GM12878 (cell line): ENCODE measurements around the gene CCNG1. TPM values are rescaled to one million over a fixed set of nuclear protein-coding genes. Genes with fewer than 3 reads are reported as not detected.

Source experiments
- CEBPB ChIP-seq, 2 experiments: fragments of 150-350 bp in 1 of 2; IDR thresholded peaks; 2 replicates each; pipeline ENCODE4 v1.6.1; 2012 to 2014; ENCODE audit warnings: low read depth in 2 of 2, low read length in 2 of 2, borderline replicate concordance in 1 of 2, inconsistent platforms in 1 of 2
- CREM ChIP-seq: IDR thresholded peaks from 2 replicates; pipeline ENCODE4 v1.6.1; 2014; ENCODE audit warnings: antibody characterized with exemption, low read depth
- ETV6 ChIP-seq, 2 experiments: fragments of 450-650 bp in 1 of 2; IDR thresholded peaks in 1 of 2; conservative IDR thresholded peaks in 1 of 2; 2 replicates each; pipeline ENCODE4 v1.6.1; 2014; ENCODE audit warnings: antibody characterized with exemption in 1 of 2, borderline replicate concordance in 1 of 2, low read depth in 1 of 2, mild to moderate bottlenecking in 1 of 2, moderate library complexity in 1 of 2
- GATAD2B ChIP-seq: fragments of 450-650 bp; conservative IDR thresholded peaks from 2 replicates; pipeline ENCODE4 v1.6.1; 2017; ENCODE audit warnings: low read depth, mild to moderate bottlenecking, moderate library complexity
- HDAC6 ChIP-seq: fragments of 200-600 bp; sonication (generic); IDR thresholded peaks from one replicate; pipeline ENCODE4 v1.8.0; 2017; ENCODE audit warnings: antibody characterized with exemption; ENCODE audit not compliant: unreplicated experiment
- HSF1 ChIP-seq: fragments of 150-350 bp; IDR thresholded peaks from 2 replicates; pipeline ENCODE4 v1.6.1; 2014; ENCODE audit warnings: mild to moderate bottlenecking, low read depth, low read length
- KAT2A ChIP-seq: conservative IDR thresholded peaks from 2 replicates; pipeline ENCODE4 v1.6.1; 2011; ENCODE audit warnings: low read depth, low read length; ENCODE audit not compliant: control insufficient read depth
- MEF2B ChIP-seq: fragments of 450-650 bp; IDR thresholded peaks from 2 replicates; pipeline ENCODE4 v1.6.1; 2018; ENCODE audit warnings: mild to moderate bottlenecking, moderate library complexity; ENCODE audit not compliant: partially characterized antibody, poor library complexity, severe bottlenecking
- NKRF ChIP-seq: fragments of 450-650 bp; conservative IDR thresholded peaks from 2 replicates; pipeline ENCODE4 v1.6.1; 2017; ENCODE audit warnings: mild to moderate bottlenecking, moderate library complexity
- POLR2A ChIP-seq: IDR thresholded peaks from 2 replicates; pipeline ENCODE4 v1.6.1; 2011; ENCODE audit warnings: low read depth, mild to moderate bottlenecking, low read length
- PRDM15 ChIP-seq: fragments of 450-650 bp; formaldehyde crosslinking; IDR thresholded peaks from 2 replicates; pipeline ENCODE4 v1.4.0; 2020; ENCODE audit warnings: mild to moderate bottlenecking, moderate library complexity
- RCOR1 ChIP-seq: conservative IDR thresholded peaks from 2 replicates; pipeline ENCODE4 v1.6.1; 2012; ENCODE audit warnings: low read depth, low read length, improper control_type of control experiment
- SKIL ChIP-seq: fragments of 450-650 bp; IDR thresholded peaks from 2 replicates; pipeline ENCODE4 v1.6.1; 2017; ENCODE audit warnings: mild to moderate bottlenecking, low read depth, inconsistent platforms; ENCODE audit not compliant: poor library complexity, severe bottlenecking
- SMAD5 ChIP-seq: IDR thresholded peaks from 2 replicates; pipeline ENCODE4 v1.6.1; 2016; ENCODE audit warnings: antibody characterized with exemption, low read depth
- TAF1 ChIP-seq: IDR thresholded peaks from 2 replicates; pipeline ENCODE4 v1.6.1; 2011; ENCODE audit warnings: mild to moderate bottlenecking, low read depth, low read length, borderline replicate concordance
- USF1 ChIP-seq: IDR thresholded peaks from 2 replicates; pipeline ENCODE4 v1.6.1; 2011; ENCODE audit warnings: borderline replicate concordance, low read depth, mild to moderate bottlenecking, moderate library complexity, mixed read lengths, low read length; ENCODE audit not compliant: insufficient read depth; ENCODE audit errors: extremely low read length
- polyA plus RNA-seq, 11 experiments: library from polyadenylated mRNA; depleted of rRNA in 4 of 11; unstranded in 6 of 11; stranded (reverse) in 5 of 11; fragments of >200 nt; fragmentation: Nextera tagmentation in 4 of 11; fragmentation: Illumina TruSeq in 1 of 11; extraction: Ambion mirVana in 4 of 11; extraction: Trizol in 1 of 11; gene quantifications; 1 replicate in 1 of 11; 2 replicates in 10 of 11; pipeline versions ENCODE4 v1.2.1 to v1.2.3, GENCODE V29; 2011 to 2016; ENCODE audit warnings: inconsistent platforms in 2 of 11, missing spikeins in 2 of 11, low read depth in 1 of 11
- total RNA-seq, 4 experiments: library from RNA; depleted of rRNA in 3 of 4; stranded (reverse); fragments of >200 nt in 3 of 4; fragmentation: Illumina TruSeq in 1 of 4; extraction: Trizol in 1 of 4; gene quantifications; 2 replicates each; pipeline versions ENCODE4 v1.2.1 to v1.2.3, GENCODE V29; 2013 to 2021

The CCNG1 gene
- total and polyA plus RNA-seq, 10 of the 15 experiments (the other 5 are each of a cell fraction or from before 2014, with no cell fraction given): 90.1 to 274 (median 200) TPM

- TF ChIP-seq SKIL (no peak), NKRF (peak; percentile 82), CEBPB (IDR thresholded peaks at IDR 0.05; ENCODE audit: borderline replicate concordance in 1 of 2, low read depth in 2 of 2, low read length in 2 of 2) (no peak), ETV6 (conservative IDR thresholded peaks at IDR 0.05 in 1 of 2, IDR thresholded peaks at IDR 0.05 in 1 of 2; ENCODE audit: borderline replicate concordance in 1 of 2, low read depth in 1 of 2) (no peak), GATAD2B (peak; percentile 83), KAT2A (no peak), RCOR1 (peak; percentile 53; the same call in 1 of the 2 replicates), MEF2B (peak; percentile 32), SMAD5 (peak; percentile 92), HSF1 (no peak), PRDM15 (CRISPR knock-in tag) (no peak), POLR2A (peak; percentile 100), CREM (peak; percentile 17; the same call in 1 of the 2 replicates), HDAC6 (peak; percentile 55), TAF1 (peak; percentile 91), USF1 (no peak)
These were observed at the start of gene CCNG1 (continued) for GRCh38 chr5:163437309-163438182.
